ENCODE measurements around the gene RHNO1.

RHNO1 gene

GRCh38 chr12:2835691-2836403 is 41.2 kb upstream of the RHNO1 start:
- Histone ChIP-seq H2AFZ (ENCODE audit: low read depth, low read length) (no peak overlapping the region), H3K79me2 (ENCODE audit: insufficient read depth, low read length) (no peaks in the 10 kb centered on the region), H3K4me1 (ENCODE audit: insufficient read depth, low read length) (no peaks in the 10 kb centered on the region), H3K36me3 (ENCODE audit: insufficient read depth, low read length) (peaks cover 11% of the 10 kb centered on the region; the same call in 1 of the 2 replicates), H3K9me3 (ENCODE audit: insufficient read depth, low read length, severe bottlenecking) (no peaks in the 10 kb centered on the region), H4K20me1 (ENCODE audit: insufficient read depth, low read length) (no peaks in the 10 kb centered on the region), H3K27me3 (ENCODE audit: insufficient read depth, low read length, poor library complexity) (no peaks in the 10 kb centered on the region), H3K27ac (ENCODE audit: low read length) (no peak overlapping the region), H3K4me3 (ENCODE audit: low read depth in 1 of 2, low read length in 2 of 2) (no peak overlapping the region), H3K4me2 (ENCODE audit: insufficient read depth, low read length) (no peak overlapping the region), H3K9ac (ENCODE audit: low read depth, low read length) (no peak overlapping the region)
- ATAC-seq (ENCODE audit: insufficient read depth, low read depth) (no peak), DNase-seq (no peak)
- no peak for TF ChIP-seq CTCF (IDR thresholded peaks at IDR 0.05; ENCODE audit: borderline replicate concordance, extremely low read depth, low read length, poor library complexity, severe bottlenecking)
- TF ChIP-seq EZH2 (IDR thresholded peaks at IDR 0.05; ENCODE audit: borderline replicate concordance, low read depth, low read length, severe bottlenecking): no peak

GRCh38 chr12:2836574-2836973 is 40.4 kb upstream of the RHNO1 start:
- no peak overlapping the region for H3K4me3 ChIP-seq (ENCODE audit: low read depth in 1 of 2, low read length in 2 of 2)
- TF ChIP-seq EZH2 (IDR thresholded peaks at IDR 0.05; ENCODE audit: borderline replicate concordance, low read depth, low read length, severe bottlenecking) (no peak), CTCF (IDR thresholded peaks at IDR 0.05; ENCODE audit: borderline replicate concordance, extremely low read depth, low read length, poor library complexity, severe bottlenecking) (no peak)
- DNase-seq: no peak
- H2AFZ ChIP-seq (ENCODE audit: low read depth, low read length): no peak overlapping the region
- no peak overlapping the region for H3K27ac ChIP-seq (ENCODE audit: low read length)
- no peaks in the 10 kb centered on the region for H3K9me3 ChIP-seq (ENCODE audit: insufficient read depth, low read length, severe bottlenecking)
- H3K36me3 ChIP-seq (ENCODE audit: insufficient read depth, low read length): peaks cover 17% of the 10 kb centered on the region; the same call in 1 of the 2 replicates
- no peaks in the 10 kb centered on the region for H4K20me1 ChIP-seq (ENCODE audit: insufficient read depth, low read length)
- ATAC-seq (ENCODE audit: insufficient read depth, low read depth): no peak
- no peak overlapping the region for H3K9ac ChIP-seq (ENCODE audit: low read depth, low read length)
- no peaks in the 10 kb centered on the region for H3K79me2 ChIP-seq (ENCODE audit: insufficient read depth, low read length)
- no peak overlapping the region for H3K4me2 ChIP-seq (ENCODE audit: insufficient read depth, low read length)
- H3K27me3 ChIP-seq (ENCODE audit: insufficient read depth, low read length, poor library complexity): no peaks in the 10 kb centered on the region
- no peaks in the 10 kb centered on the region for H3K4me1 ChIP-seq (ENCODE audit: insufficient read depth, low read length)

- TF ChIP-seq CTCF (IDR thresholded peaks at IDR 0.05; ENCODE audit: borderline replicate concordance, extremely low read depth, low read length, poor library complexity, severe bottlenecking) (no peak), EZH2 (IDR thresholded peaks at IDR 0.05; ENCODE audit: borderline replicate concordance, low read depth, low read length, severe bottlenecking) (no peak)
- H3K9ac ChIP-seq (ENCODE audit: low read depth, low read length): no peak overlapping the region
- H4K20me1 ChIP-seq (ENCODE audit: insufficient read depth, low read length): no peaks in the 10 kb centered on the region
- no peaks in the 10 kb centered on the region for H3K9me3 ChIP-seq (ENCODE audit: insufficient read depth, low read length, severe bottlenecking)
- DNase-seq: no peak
- H3K4me1 ChIP-seq (ENCODE audit: insufficient read depth, low read length): no peaks in the 10 kb centered on the region
- peaks cover 24% of the 10 kb centered on the region; the same call in 1 of the 2 replicates for H3K36me3 ChIP-seq (ENCODE audit: insufficient read depth, low read length)
- no peak overlapping the region for H3K27ac ChIP-seq (ENCODE audit: low read length)
- no peak overlapping the region for H3K4me2 ChIP-seq (ENCODE audit: insufficient read depth, low read length)
- ATAC-seq (ENCODE audit: insufficient read depth, low read depth): no peak
- no peaks in the 10 kb centered on the region for H3K79me2 ChIP-seq (ENCODE audit: insufficient read depth, low read length)
- no peaks in the 10 kb centered on the region for H3K27me3 ChIP-seq (ENCODE audit: insufficient read depth, low read length, poor library complexity)
- no peak overlapping the region for H2AFZ ChIP-seq (ENCODE audit: low read depth, low read length)
- H3K4me3 ChIP-seq (ENCODE audit: low read depth in 1 of 2, low read length in 2 of 2): no peak overlapping the region
Measured at GRCh38 chr12:2841056-2841650, 35.9 kb upstream of the RHNO1 start.
